SH-SY5Y (cell line): Measurements from ENCODE around the gene HSPG2.

Experiments
- GATA2 ChIP-seq: IDR thresholded peaks from 2 replicates; pipeline ENCODE4 v1.6.1; 2011; ENCODE audit warnings: mild to moderate bottlenecking, low read depth, low read length
- GATA3 ChIP-seq: IDR thresholded peaks from 2 replicates; pipeline ENCODE4 v1.6.1; 2011; ENCODE audit warnings: low read depth, mild to moderate bottlenecking, low read length, moderate library complexity

GRCh38 chr1:21872445-21873079 lies 64.5 kb downstream of the HSPG2 start:
- TF ChIP-seq GATA3 (no peak), GATA2 (no peak)
